K562 (cell line): ENCODE results near the gene PITPNM1. TPM values are rescaled to one million over a fixed set of nuclear protein-coding genes. Genes with fewer than 3 reads are reported as not detected.
A peak's percentile ranks its signal among the peaks of the same experiment; 100 is the strongest.

Experiments
- HMG20B ChIP-seq: fragments of 250-450 bp; sonication (Bioruptor Pico); IDR thresholded peaks from 2 replicates; pipeline ENCODE4 v1.5.0; 2021; ENCODE audit warnings: mild to moderate bottlenecking
- HNRNPL ChIP-seq: fragments of 200-400 bp; formaldehyde crosslinking; IDR thresholded peaks from 2 replicates; pipeline ENCODE4 v1.6.1; 2017; ENCODE audit warnings: low read depth, mild to moderate bottlenecking, low read length
- MGA ChIP-seq: fragments of 450-650 bp; IDR thresholded peaks from 2 replicates; pipeline ENCODE4 v1.6.1; 2016; ENCODE audit warnings: mild to moderate bottlenecking, moderate library complexity
- RCOR1 ChIP-seq, 2 experiments: IDR thresholded peaks; 2 replicates each; pipeline ENCODE4 v1.6.1; 2012; ENCODE audit warnings: low read depth in 2 of 2, low read length in 2 of 2, borderline replicate concordance in 1 of 2, improper control_type of control experiment in 1 of 2
- SAFB ChIP-seq: fragments of 200-400 bp; formaldehyde crosslinking; IDR thresholded peaks from 2 replicates; pipeline ENCODE4 v1.6.1; 2017; ENCODE audit warnings: low read depth, low read length, borderline replicate concordance
- SIX5 ChIP-seq, 2 experiments: IDR thresholded peaks; 2 replicates each; pipeline ENCODE4 v1.6.1; 2011; ENCODE audit warnings: low read length in 2 of 2, borderline replicate concordance in 1 of 2, low read depth in 1 of 2, mild to moderate bottlenecking in 1 of 2, moderate library complexity in 1 of 2; ENCODE audit not compliant: insufficient read depth in 1 of 2
- TFAP4 ChIP-seq: sonication (generic); formaldehyde crosslinking; IDR thresholded peaks from 2 replicates; pipeline ENCODE4 v1.8.0; 2022; ENCODE audit warnings: missing genetic modification reagents, mild to moderate bottlenecking, moderate library complexity, borderline replicate concordance
- TGIF2 ChIP-seq: sonication (generic); formaldehyde crosslinking; IDR thresholded peaks from 2 replicates; pipeline ENCODE4 v1.8.1; 2022; ENCODE audit warnings: mild to moderate bottlenecking, missing genetic modification reagents, moderate library complexity
- YY1 ChIP-seq, 3 experiments: IDR thresholded peaks; 2 replicates each; pipeline ENCODE4 v1.6.1; 2011; ENCODE audit warnings: low read length in 2 of 3, mild to moderate bottlenecking in 2 of 3, moderate library complexity in 2 of 3, borderline replicate concordance in 1 of 3, control low read depth in 1 of 3, low read depth in 1 of 3; ENCODE audit not compliant: insufficient read depth in 3 of 3, insufficient replicate concordance in 2 of 3, control insufficient read depth in 1 of 3, insufficient read length in 1 of 3; ENCODE audit errors: extremely low read depth in 1 of 3
- ZNF224 ChIP-seq: sonication (generic); formaldehyde crosslinking; IDR thresholded peaks from 2 replicates; pipeline ENCODE4 v1.8.0; 2022; ENCODE audit warnings: mild to moderate bottlenecking, missing genetic modification reagents
- ZNF449 ChIP-seq: fragments of 250-450 bp; sonication (Bioruptor Pico); IDR thresholded peaks from 2 replicates; pipeline ENCODE4 v1.8.0; 2022; ENCODE audit warnings: moderate library complexity, mild to moderate bottlenecking, inconsistent platforms
- polyA plus RNA-seq, 8 experiments: library from polyadenylated mRNA; depleted of rRNA in 4 of 8; stranded (reverse) in 5 of 8; unstranded in 3 of 8; fragments of >200 nt; fragmentation: Nextera tagmentation in 2 of 8; fragmentation: Illumina TruSeq in 1 of 8; extraction: Ambion mirVana in 2 of 8; extraction: Trizol in 1 of 8; gene quantifications; 2 replicates each; pipeline versions ENCODE4 v1.2.1 to v1.2.3, GENCODE V29; 2011 to 2014; ENCODE audit warnings: inconsistent platforms in 1 of 8, missing spikeins in 1 of 8
- total RNA-seq, 7 experiments: library from RNA; depleted of rRNA in 6 of 7; stranded (reverse); fragments of >200 nt in 6 of 7; fragmentation: Illumina TruSeq in 2 of 7; extraction: Trizol in 2 of 7; gene quantifications; 2 replicates each; pipeline versions ENCODE4 v1.2.1 to v1.2.3, GENCODE V29; 2011 to 2021; ENCODE audit warnings: low replicate concordance in 1 of 7

PITPNM1 gene
- total and polyA plus RNA-seq, 9 of the 15 experiments (the other 6 are each of a cell fraction or from before 2014, with no cell fraction given) = 0.11 to 53.7 (median 16.0) TPM

GRCh38 chr11:67505605-67506396 is 638 bp upstream of the PITPNM1 start (continued):
- TF ChIP-seq TFAP4 (CRISPR knock-in tag) = peak; percentile 70; the same call in 1 of the 2 replicates
- TF ChIP-seq SAFB = peak; percentile 51; the same call in 1 of the 2 replicates
- TF ChIP-seq ZNF449 (CRISPR knock-in tag) = no peak
- TF ChIP-seq RCOR1 (IDR thresholded peaks at IDR 0.05; ENCODE audit: borderline replicate concordance in 1 of 2, low read depth in 2 of 2, low read length in 2 of 2) = peak in 1 of 2 experiments; percentile 30; a peak in 1 of 4 replicates
- TF ChIP-seq HMG20B (CRISPR knock-in tag) = no peak
- TF ChIP-seq TGIF2 (CRISPR knock-in tag) = no peak
- peak in 1 of 3 experiments; percentile 51 for TF ChIP-seq YY1 (IDR thresholded peaks at IDR 0.05; ENCODE audit: borderline replicate concordance in 1 of 3, control insufficient read depth in 1 of 3, extremely low read depth in 1 of 3, insufficient read depth in 3 of 3, insufficient read length in 1 of 3, insufficient replicate concordance in 2 of 3, low read depth in 1 of 3, low read length in 2 of 3)
- TF ChIP-seq SIX5 (IDR thresholded peaks at IDR 0.05; ENCODE audit: borderline replicate concordance in 1 of 2, insufficient read depth in 1 of 2, low read depth in 1 of 2, low read length in 2 of 2) = no peak
- no peak for TF ChIP-seq MGA
- TF ChIP-seq ZNF224 (CRISPR knock-in tag) = no peak
- peak; percentile 81 for TF ChIP-seq HNRNPL
